Measurements from ENCODE around the gene ETV1. TPM values are rescaled to one million over a fixed set of nuclear protein-coding genes. Genes with fewer than 3 reads are reported as not detected.
A peak's percentile ranks its signal among the peaks of the same experiment; 100 is the strongest.

Gene ETV1
- total RNA-seq, 1 donor from 2014 or later = 0.26 TPM

- no peaks in the 10 kb centered on the region for H3K36me3 ChIP-seq (ENCODE audit: control insufficient read depth, insufficient read depth, low read length)
- no peak for FAIRE-seq
- DNase-seq (ENCODE audit: low read depth) = no peak
- TF ChIP-seq, protein P1, sequence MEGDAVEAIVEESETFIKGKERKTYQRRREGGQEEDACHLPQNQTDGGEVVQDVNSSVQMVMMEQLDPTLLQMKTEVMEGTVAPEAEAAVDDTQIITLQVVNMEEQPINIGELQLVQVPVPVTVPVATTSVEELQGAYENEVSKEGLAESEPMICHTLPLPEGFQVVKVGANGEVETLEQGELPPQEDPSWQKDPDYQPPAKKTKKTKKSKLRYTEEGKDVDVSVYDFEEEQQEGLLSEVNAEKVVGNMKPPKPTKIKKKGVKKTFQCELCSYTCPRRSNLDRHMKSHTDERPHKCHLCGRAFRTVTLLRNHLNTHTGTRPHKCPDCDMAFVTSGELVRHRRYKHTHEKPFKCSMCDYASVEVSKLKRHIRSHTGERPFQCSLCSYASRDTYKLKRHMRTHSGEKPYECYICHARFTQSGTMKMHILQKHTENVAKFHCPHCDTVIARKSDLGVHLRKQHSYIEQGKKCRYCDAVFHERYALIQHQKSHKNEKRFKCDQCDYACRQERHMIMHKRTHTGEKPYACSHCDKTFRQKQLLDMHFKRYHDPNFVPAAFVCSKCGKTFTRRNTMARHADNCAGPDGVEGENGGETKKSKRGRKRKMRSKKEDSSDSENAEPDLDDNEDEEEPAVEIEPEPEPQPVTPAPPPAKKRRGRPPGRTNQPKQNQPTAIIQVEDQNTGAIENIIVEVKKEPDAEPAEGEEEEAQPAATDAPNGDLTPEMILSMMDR (IDR thresholded peaks at IDR 0.05; ENCODE audit: insufficient read depth, low read length, severe bottlenecking) = no peak
- H3K4me3 ChIP-seq (ENCODE audit: low read depth, low read length) = no peak overlapping the region
- H3K27me3 ChIP-seq (ENCODE audit: control insufficient read depth, insufficient read depth, low read length) = no peaks in the 10 kb centered on the region
Observed at GRCh38 chr7:14001139-14001538, 11.7 kb upstream of the ETV1 start.

DNA sequence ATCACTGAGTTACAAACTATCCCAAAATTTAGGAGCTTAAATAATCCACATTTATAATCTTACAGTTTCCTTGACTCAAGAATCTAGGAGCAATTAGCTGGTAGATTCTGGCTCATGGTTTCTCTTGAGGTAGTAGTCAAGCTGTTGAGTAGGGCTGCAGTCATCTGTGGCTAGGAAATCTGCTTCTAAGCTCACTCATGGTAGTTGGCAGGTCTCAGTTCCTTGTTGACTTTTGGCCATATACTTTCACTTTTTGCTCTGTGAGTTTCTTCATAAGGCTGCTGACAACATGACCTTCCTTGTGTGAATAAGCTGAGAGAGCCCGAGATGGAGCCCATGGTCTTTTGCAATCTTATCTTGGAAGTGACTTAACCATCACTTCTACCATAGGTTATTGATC lies 10.8 kb upstream of the ETV1 start:
- no peak for FAIRE-seq
- Histone ChIP-seq H3K36me3 (ENCODE audit: control insufficient read depth, insufficient read depth, low read length) (no peaks in the 10 kb centered on the region), H3K27me3 (ENCODE audit: control insufficient read depth, insufficient read depth, low read length) (no peaks in the 10 kb centered on the region), H3K4me3 (ENCODE audit: low read depth, low read length) (no peak overlapping the region)
- no peak for DNase-seq (ENCODE audit: low read depth)
- TF ChIP-seq, protein P1 (IDR thresholded peaks at IDR 0.05; ENCODE audit: insufficient read depth, low read length, severe bottlenecking) = no peak

DNA sequence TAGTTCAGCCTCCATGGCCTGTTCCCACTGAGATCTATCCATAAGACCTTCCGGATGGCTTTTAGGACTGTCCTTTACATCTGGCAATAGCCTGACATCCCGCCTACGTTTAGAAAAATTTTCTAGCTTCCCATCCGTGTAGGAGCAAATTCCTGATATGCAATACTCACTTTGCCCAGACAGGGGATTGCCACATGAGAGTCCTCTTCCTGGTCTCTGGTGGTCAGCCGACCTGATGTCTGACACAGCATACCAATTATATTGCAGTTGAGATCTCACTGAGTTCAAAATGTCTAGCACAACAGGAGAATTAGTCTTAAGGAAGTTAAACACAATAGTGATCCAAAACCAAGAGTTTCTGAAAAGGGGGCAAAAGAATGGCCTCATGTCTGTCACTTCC lies 9.4 kb upstream of the ETV1 start:
- FAIRE-seq (no peak), DNase-seq (ENCODE audit: low read depth) (no peak)
- Histone ChIP-seq H3K36me3 (ENCODE audit: control insufficient read depth, insufficient read depth, low read length) (no peaks in the 10 kb centered on the region), H3K27me3 (ENCODE audit: control insufficient read depth, insufficient read depth, low read length) (no peaks in the 10 kb centered on the region), H3K4me3 (ENCODE audit: low read depth, low read length) (no peak overlapping the region)
- TF ChIP-seq, protein P1 (IDR thresholded peaks at IDR 0.05; ENCODE audit: insufficient read depth, low read length, severe bottlenecking) = no peak

GRCh38 chr7:13992596-13992964 lies 3.1 kb upstream of the ETV1 start:
- TF ChIP-seq, protein P1 (IDR thresholded peaks at IDR 0.05; ENCODE audit: insufficient read depth, low read length, severe bottlenecking) = no peak
- no peaks in the 10 kb centered on the region for H3K36me3 ChIP-seq (ENCODE audit: control insufficient read depth, insufficient read depth, low read length)
- no peak for DNase-seq (ENCODE audit: low read depth)
- no peak overlapping the region for H3K4me3 ChIP-seq (ENCODE audit: low read depth, low read length)
- FAIRE-seq = no peak
- H3K27me3 ChIP-seq (ENCODE audit: control insufficient read depth, insufficient read depth, low read length) = no peaks in the 10 kb centered on the region

DNA sequence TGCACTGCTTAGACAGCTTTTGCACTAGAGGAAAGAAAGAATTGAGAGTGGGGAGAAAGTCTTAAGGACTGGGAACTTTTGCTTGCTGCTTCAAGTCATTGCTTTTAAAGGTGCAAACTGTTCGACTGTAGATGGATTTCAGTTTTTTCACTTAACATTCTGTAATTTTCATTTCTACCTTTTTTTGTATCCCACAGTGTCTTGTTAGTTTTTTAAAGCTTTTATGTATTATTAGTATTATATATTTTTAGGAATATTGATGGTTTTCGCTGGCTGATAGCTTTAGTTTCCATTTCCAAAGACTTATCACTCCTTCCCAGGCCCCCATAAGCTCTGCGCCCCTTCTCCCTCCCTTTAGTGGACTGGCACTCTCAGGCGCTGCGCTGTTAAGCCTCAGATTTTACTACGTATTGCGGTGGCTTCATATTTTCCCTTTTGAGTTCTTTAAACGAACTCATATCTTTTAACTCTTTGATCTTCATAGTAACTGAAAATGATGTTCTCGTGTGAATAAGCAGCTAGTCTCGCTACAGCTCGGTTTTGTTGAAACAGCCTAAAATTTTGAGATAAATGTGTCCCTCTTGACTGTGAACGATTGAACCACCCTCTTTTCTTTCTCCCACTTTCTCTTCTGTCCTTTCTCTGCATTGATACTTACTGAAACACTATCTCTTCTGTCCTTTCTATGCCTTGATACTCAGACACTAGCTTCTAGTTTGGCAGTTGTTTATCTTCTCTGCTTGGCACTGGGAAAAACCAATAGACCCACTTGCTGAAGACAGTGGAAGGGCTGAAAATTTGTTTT lies 2.5 kb upstream of the ETV1 start:
- Histone ChIP-seq H3K36me3 (ENCODE audit: control insufficient read depth, insufficient read depth, low read length) (no peaks in the 10 kb centered on the region), H3K4me3 (ENCODE audit: low read depth, low read length) (peak overlapping the region; percentile 58), H3K27me3 (ENCODE audit: control insufficient read depth, insufficient read depth, low read length) (no peaks in the 10 kb centered on the region)
- FAIRE-seq (no peak), DNase-seq (ENCODE audit: low read depth) (no peak)
- TF ChIP-seq, protein P1 (IDR thresholded peaks at IDR 0.05; ENCODE audit: insufficient read depth, low read length, severe bottlenecking) = no peak
